ENCODE data around the gene WIPF3.

DNA sequence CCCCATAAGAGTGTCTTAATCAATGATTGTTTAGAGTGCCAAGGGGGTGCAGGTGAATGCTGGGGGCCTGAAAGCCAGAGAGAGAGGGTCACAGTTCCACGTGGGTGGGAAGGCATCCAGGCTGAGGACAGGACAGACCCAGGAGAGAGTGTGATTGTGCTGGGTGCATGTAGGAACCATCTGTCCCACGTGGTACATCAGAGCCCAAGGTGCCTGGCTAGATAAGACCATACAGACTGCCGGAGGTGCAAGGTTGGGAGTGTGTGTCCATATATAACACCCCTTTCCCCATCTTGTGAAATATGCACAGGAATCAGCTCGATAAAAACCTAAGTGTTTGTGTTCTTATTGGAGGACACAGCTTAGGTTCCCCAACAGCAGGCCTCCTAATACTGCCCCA is 85.5 kb downstream of the WIPF3 start:
- TF ChIP-seq GATA2 (IDR thresholded peaks at IDR 0.05; ENCODE audit: low read depth, low read length) (no peak), GATA3 (IDR thresholded peaks at IDR 0.05; ENCODE audit: low read depth, low read length) (no peak)
